Lower leg skin (tissue), 3 donors: ENCODE results near the gene IRF2BPL.

Experiments
- CTCF ChIP-seq, 3 donors: fragments of 450-650 bp; IDR thresholded peaks; one replicate each; pipeline ENCODE4 v1.5.1; 2016; ENCODE audit warnings: antibody characterized with exemption in 3 of 3, mild to moderate bottlenecking in 3 of 3, moderate library complexity in 2 of 3
- POLR2A ChIP-seq, 2 donors: fragments of 450-650 bp; IDR thresholded peaks; one replicate each; pipeline ENCODE4 v1.6.1; 2016 to 2017; ENCODE audit warnings: antibody characterized with exemption in 2 of 2, mild to moderate bottlenecking in 1 of 2, moderate library complexity in 1 of 2

GRCh38 chr14:77044783-77045237 lies 16.3 kb upstream of the IRF2BPL start:
- TF ChIP-seq CTCF (IDR thresholded peaks at IDR 0.05) (no peak), POLR2A (IDR thresholded peaks at IDR 0.05) (no peak)
